Testis (tissue), 3 donors: ENCODE data around the gene CELSR2. TPM values are rescaled to one million over a fixed set of nuclear protein-coding genes. Genes with fewer than 3 reads are reported as not detected.

ENCODE experiments used
- DNase-seq: peaks from one replicate; pipeline ENCODE4 v3.0.0-alpha.2; 2019
- H3K27ac ChIP-seq, 2 donors: fragments of 200-600 bp; sonication (generic); one replicate each; pipeline ENCODE4 v1.5.1; 2019
- H3K27me3 ChIP-seq: fragments of 200-600 bp; sonication (generic); one replicate; pipeline ENCODE4 v1.5.1; 2019
- H3K36me3 ChIP-seq: fragments of 200-600 bp; sonication (generic); one replicate; pipeline ENCODE4 v1.5.1; 2017; ENCODE audit warnings: low read depth; ENCODE audit errors: missing control alignments
- H3K4me1 ChIP-seq: fragments of 200-600 bp; sonication (generic); one replicate; pipeline ENCODE4 v1.5.1; 2019
- H3K4me3 ChIP-seq, 2 donors: fragments of 200-600 bp; sonication (generic); one replicate each; pipeline ENCODE4 v1.5.1; 2017 to 2019
- H3K9me3 ChIP-seq: fragments of 200-600 bp; sonication (generic); one replicate; pipeline ENCODE4 v1.5.1; 2017
- CTCF ChIP-seq, 3 experiments: fragments of 450-650 bp in 2 of 3; fragments of 200-600 bp in 1 of 3; sonication (generic) in 1 of 3; IDR thresholded peaks; one replicate each; pipeline ENCODE4 v1.5.1; 2016 to 2019; ENCODE audit warnings: antibody characterized with exemption in 3 of 3, mild to moderate bottlenecking in 2 of 3, moderate library complexity in 1 of 3
- POLR2A ChIP-seq: fragments of 450-650 bp; IDR thresholded peaks from one replicate; pipeline ENCODE4 v1.6.1; 2017; ENCODE audit warnings: antibody characterized with exemption, mild to moderate bottlenecking, moderate library complexity
- WGBS, 2 donors: methylation state at CpG; one replicate each; pipeline ENCODE4 v1.1.5; 2018; 5-methylcytosine and 5-hydroxymethylcytosine counted together
- intact Hi-C: fragments of 100-400 bp; cut with DNase I; formaldehyde crosslinking; loops from one replicate; pipeline ENCODE4 v1.15.1; 2023; ENCODE audit warnings: low total_unique reads
- polyA plus RNA-seq: library from polyadenylated mRNA; stranded (reverse); fragments of 350-450 nt; fragmentation: Illumina TruSeq; extraction: RNeasy Lipid Tissue Mini Kit (QIAGEN cat#74804); gene quantifications from one replicate; pipeline ENCODE4 v1.2.3, GENCODE V29; 2014; ENCODE audit warnings: low read depth, low replicate concordance; ENCODE audit not compliant: insufficient read depth
- total RNA-seq, 2 donors: library from RNA; depleted of rRNA; stranded (reverse); fragments of >200 nt; gene quantifications; one replicate each; pipeline ENCODE4 v1.2.3, GENCODE V29; 2016

CELSR2 gene
- total and polyA plus RNA-seq, 3 donors from 2014 or later = 59.6 to 140 (median 107) TPM

GRCh38 chr1:109296782-109297181 is 47.4 kb downstream of the CELSR2 start:
- H3K27ac ChIP-seq = peak overlapping the region in 1 of 2 donors; percentile 89
- peaks cover 40% of the 10 kb centered on the region for H3K4me1 ChIP-seq
- H3K36me3 ChIP-seq = no peaks in the 10 kb centered on the region
- H3K9me3 ChIP-seq = no peaks in the 10 kb centered on the region
- WGBS, 2 donors = 95 to 96% methylated on average over 15 to 16 of the region's 16 CpGs
- H3K4me3 ChIP-seq = no peak overlapping the region
- intact Hi-C loops = no loop called here
- H3K27me3 ChIP-seq = no peaks in the 10 kb centered on the region
- no peak for DNase-seq
- TF ChIP-seq CTCF (IDR thresholded peaks at IDR 0.05) (no peak), POLR2A (no peak)

GRCh38 chr1:109298666-109299557 is 49.6 kb downstream of the CELSR2 start:
- H3K4me3 ChIP-seq = no peak overlapping the region
- DNase-seq = peak; percentile 84
- H3K36me3 ChIP-seq = no peaks in the 10 kb centered on the region
- TF ChIP-seq POLR2A (no peak), CTCF (IDR thresholded peaks at IDR 0.05) (no peak)
- intact Hi-C loops = no loop called here
- H3K4me1 ChIP-seq = peaks cover 45% of the 10 kb centered on the region
- no peaks in the 10 kb centered on the region for H3K9me3 ChIP-seq
- H3K27me3 ChIP-seq = no peaks in the 10 kb centered on the region
- WGBS, 2 donors = 27 to 37% methylated on average over 10 to 11 of the region's 11 CpGs
- H3K27ac ChIP-seq = peak overlapping the region; percentile 87 to 89

DNA sequence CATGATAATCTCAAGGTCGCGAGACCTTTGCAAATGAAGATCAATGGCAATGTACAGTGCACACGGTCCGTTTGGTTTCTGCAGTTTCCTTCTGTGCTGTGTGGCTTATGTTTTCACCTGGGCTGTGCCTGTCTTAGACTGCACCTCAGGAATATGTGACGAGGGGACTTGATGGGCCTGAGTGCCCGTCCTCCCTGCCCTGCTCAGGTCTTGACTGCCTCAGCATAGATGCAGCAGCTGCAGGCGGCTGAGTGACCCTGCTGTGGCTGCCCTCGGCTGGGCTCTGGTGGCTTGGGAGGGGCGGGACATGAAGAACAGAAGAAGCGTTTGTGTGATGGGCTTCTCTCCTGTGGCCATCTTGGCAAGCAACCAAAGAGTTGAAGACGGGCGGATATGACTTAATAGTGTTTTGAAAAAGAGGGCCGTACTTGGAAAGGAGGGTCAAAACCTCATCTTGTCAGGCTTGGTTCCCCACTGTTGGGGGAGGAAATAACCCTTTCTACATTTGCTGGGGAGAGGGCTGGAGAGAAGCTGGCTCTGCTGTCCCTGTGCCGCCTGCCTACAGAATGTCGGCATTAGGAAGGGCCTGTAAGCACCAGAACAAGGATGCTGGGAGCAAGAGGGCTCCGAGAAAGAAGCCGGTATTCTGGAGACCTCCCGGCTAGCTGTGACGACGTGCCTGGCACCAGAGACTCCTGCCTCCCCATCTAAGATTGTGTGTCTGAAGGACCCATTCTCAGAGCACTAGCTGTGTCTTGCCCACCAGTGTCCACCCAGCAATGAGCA is 50.4 kb downstream of the CELSR2 start:
- Histone ChIP-seq H3K27me3 (no peaks in the 10 kb centered on the region), H3K4me3 (no peak overlapping the region), H3K36me3 (no peaks in the 10 kb centered on the region), H3K9me3 (no peaks in the 10 kb centered on the region), H3K27ac (peak overlapping the region; percentile 87 to 89), H3K4me1 (peaks cover 54% of the 10 kb centered on the region)
- TF ChIP-seq POLR2A = no peak
- no peak for TF ChIP-seq CTCF (IDR thresholded peaks at IDR 0.05)
- WGBS, 2 donors = 57 to 67% methylated on average over 18 to 20 of the region's 20 CpGs
- DNase-seq = peak; percentile 83
- intact Hi-C loops = loop anchor here (10.0 kb wide), 1 partner anchor 85 kb away; no protein-coding TSS in a partner anchor

- H3K9me3 ChIP-seq = no peaks in the 10 kb centered on the region
- no peak for TF ChIP-seq CTCF (IDR thresholded peaks at IDR 0.05)
- TF ChIP-seq POLR2A = no peak
- no peaks in the 10 kb centered on the region for H3K27me3 ChIP-seq
- H3K4me3 ChIP-seq = no peak overlapping the region
- H3K27ac ChIP-seq = peak overlapping the region; percentile 87 to 89
- peaks cover 63% of the 10 kb centered on the region for H3K4me1 ChIP-seq
- no peak for DNase-seq
- intact Hi-C loops = loop anchor here (10.0 kb wide), 1 partner anchor 84 kb away; no protein-coding TSS in a partner anchor
- WGBS, 2 donors = 72 to 73% methylated on average over 15 to 16 of the region's 16 CpGs
- no peaks in the 10 kb centered on the region for H3K36me3 ChIP-seq
Measured at GRCh38 chr1:109300650-109301151, 51.4 kb downstream of the CELSR2 start.
